ENCODE results near the gene ZNF346.

DNA sequence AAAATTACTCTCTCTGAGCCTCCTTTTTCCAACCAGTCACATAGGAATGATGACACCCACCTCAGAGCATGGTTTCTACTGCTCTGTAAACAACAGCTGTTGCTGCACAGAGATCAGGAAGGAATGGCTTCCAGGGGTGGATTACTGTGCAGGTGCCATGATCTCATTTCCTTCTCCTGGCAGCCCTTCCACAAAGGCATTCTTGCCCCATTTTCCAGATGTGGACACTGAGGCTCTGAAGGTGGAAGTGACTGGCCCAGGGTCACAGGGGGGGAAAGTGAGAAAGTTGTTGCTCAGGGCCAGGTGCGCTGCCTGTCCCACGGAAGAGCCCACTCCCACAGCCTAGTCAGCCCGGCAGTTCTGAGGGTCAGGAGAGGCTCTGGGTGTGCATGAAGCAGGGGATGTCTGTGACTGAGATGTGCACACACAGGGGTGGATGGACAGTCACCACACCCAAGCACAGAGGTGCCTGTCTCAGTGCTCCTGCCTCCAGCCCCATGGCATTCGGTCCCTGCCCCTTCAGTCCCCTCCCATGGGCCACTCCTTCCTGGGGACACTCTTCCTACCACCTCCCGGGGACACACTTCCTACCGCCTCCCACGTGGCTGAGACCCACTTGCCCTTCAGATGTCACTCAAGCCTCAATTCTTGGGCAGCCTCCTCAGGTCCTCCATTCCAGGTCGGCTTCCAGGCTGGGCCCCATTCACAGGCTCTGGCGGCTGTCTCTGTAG is 81.2 kb downstream of the ZNF346 start:
- TF ChIP-seq, protein P1, sequence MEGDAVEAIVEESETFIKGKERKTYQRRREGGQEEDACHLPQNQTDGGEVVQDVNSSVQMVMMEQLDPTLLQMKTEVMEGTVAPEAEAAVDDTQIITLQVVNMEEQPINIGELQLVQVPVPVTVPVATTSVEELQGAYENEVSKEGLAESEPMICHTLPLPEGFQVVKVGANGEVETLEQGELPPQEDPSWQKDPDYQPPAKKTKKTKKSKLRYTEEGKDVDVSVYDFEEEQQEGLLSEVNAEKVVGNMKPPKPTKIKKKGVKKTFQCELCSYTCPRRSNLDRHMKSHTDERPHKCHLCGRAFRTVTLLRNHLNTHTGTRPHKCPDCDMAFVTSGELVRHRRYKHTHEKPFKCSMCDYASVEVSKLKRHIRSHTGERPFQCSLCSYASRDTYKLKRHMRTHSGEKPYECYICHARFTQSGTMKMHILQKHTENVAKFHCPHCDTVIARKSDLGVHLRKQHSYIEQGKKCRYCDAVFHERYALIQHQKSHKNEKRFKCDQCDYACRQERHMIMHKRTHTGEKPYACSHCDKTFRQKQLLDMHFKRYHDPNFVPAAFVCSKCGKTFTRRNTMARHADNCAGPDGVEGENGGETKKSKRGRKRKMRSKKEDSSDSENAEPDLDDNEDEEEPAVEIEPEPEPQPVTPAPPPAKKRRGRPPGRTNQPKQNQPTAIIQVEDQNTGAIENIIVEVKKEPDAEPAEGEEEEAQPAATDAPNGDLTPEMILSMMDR (IDR thresholded peaks at IDR 0.05), result no peak
- no peak for TF ChIP-seq ZFX (IDR thresholded peaks at IDR 0.05; ENCODE audit: borderline replicate concordance)
